Retinal pigment epithelial cell (primary cell): ENCODE measurements around the gene LAMA5.

Source experiments
- DNase-seq: peaks from one replicate; pipeline ENCODE4 v3.0.0-alpha.2; 2010; ENCODE audit warnings: low read depth
- H3K4me3 ChIP-seq: 2 replicates; pipeline ENCODE4 v1.5.1; 2011; ENCODE audit warnings: mild to moderate bottlenecking, low read length, control low read depth, moderate library complexity
- CTCF ChIP-seq: conservative IDR thresholded peaks from 2 replicates; pipeline ENCODE4 v1.5.1; 2011; ENCODE audit warnings: low read depth, low read length, control low read depth, inconsistent platforms

The LAMA5 gene

GRCh38 chr20:62406635-62407176 is 39.6 kb upstream of the LAMA5 start:
- DNase-seq, result no peak
- no peak for TF ChIP-seq CTCF
- peak overlapping the region; percentile 62 for H3K4me3 ChIP-seq

- no peak for TF ChIP-seq CTCF
- DNase-seq, result no peak
- peak overlapping the region; percentile 62 for H3K4me3 ChIP-seq
These were observed 38.9 kb upstream of the LAMA5 start for GRCh38 chr20:62405981-62406513.

GRCh38 chr20:62405108-62405980 is 38.2 kb upstream of the LAMA5 start:
- DNase-seq, result no peak
- no peak overlapping the region for H3K4me3 ChIP-seq
- TF ChIP-seq CTCF, result peak; percentile 72

- no peak for TF ChIP-seq CTCF
- DNase-seq, result no peak
- no peak overlapping the region for H3K4me3 ChIP-seq
These were observed 37.6 kb upstream of the LAMA5 start for GRCh38 chr20:62404761-62405107.

- no peak for DNase-seq
- H3K4me3 ChIP-seq, result no peak overlapping the region
- no peak for TF ChIP-seq CTCF
These were observed 37.1 kb upstream of the LAMA5 start for GRCh38 chr20:62404112-62404665.

- DNase-seq, result no peak
- no peak overlapping the region for H3K4me3 ChIP-seq
- no peak for TF ChIP-seq CTCF
These were observed 36.2 kb upstream of the LAMA5 start for GRCh38 chr20:62403331-62403730.
